Breast epithelium (tissue), 4 donors: ENCODE results near the gene CAVIN3. TPM values are rescaled to one million over a fixed set of nuclear protein-coding genes. Genes with fewer than 3 reads are reported as not detected.

ENCODE experiments used
- DNase-seq, 2 donors: peaks; one replicate each; pipeline ENCODE4 v3.0.0-alpha.2; 2019; ENCODE audit warnings: low spot score in 2 of 2
- H3K27ac ChIP-seq, 2 donors: fragments of 200-600 bp; sonication (generic) in 1 of 2; one replicate each; pipeline ENCODE4 v1.5.1; 2016 to 2019; ENCODE audit warnings: mild to moderate bottlenecking in 1 of 2
- H3K27me3 ChIP-seq, 2 donors: fragments of 200-600 bp; sonication (generic) in 1 of 2; one replicate each; pipeline versions ENCODE4 v1.5.1 to v1.6.0; 2017 to 2019; ENCODE audit warnings: control low read depth in 1 of 2, mild to moderate bottlenecking in 1 of 2
- H3K36me3 ChIP-seq: fragments of 200-600 bp; one replicate; pipeline ENCODE4 v1.5.1; 2019
- H3K4me1 ChIP-seq, 2 donors: fragments of 200-600 bp; sonication (generic); one replicate each; pipeline ENCODE4 v1.5.1; 2016 to 2019; ENCODE audit warnings: control low read depth in 1 of 2
- H3K4me3 ChIP-seq, 3 donors: fragments of 200-600 bp; sonication (generic); 1 replicate in 2 of 3; 2 replicates in 1 of 3; pipeline ENCODE4 v1.5.1; 2016 to 2019; ENCODE audit warnings: mild to moderate bottlenecking in 3 of 3, moderate library complexity in 2 of 3
- H3K9me3 ChIP-seq, 2 donors: fragments of 200-600 bp; sonication (generic) in 1 of 2; one replicate each; pipeline ENCODE4 v1.5.1; 2016 to 2019; ENCODE audit warnings: control low read depth in 1 of 2
- CTCF ChIP-seq, 3 donors: fragments of 450-650 bp; IDR thresholded peaks; one replicate each; pipeline ENCODE4 v1.5.1; 2016 to 2017; ENCODE audit warnings: antibody characterized with exemption in 3 of 3, mild to moderate bottlenecking in 3 of 3, moderate library complexity in 3 of 3
- POLR2A ChIP-seq: fragments of 450-650 bp; IDR thresholded peaks from one replicate; pipeline ENCODE4 v1.6.1; 2016; ENCODE audit warnings: antibody characterized with exemption, mild to moderate bottlenecking, moderate library complexity
- POLR2AphosphoS5 ChIP-seq, 3 donors: sonication (generic); formaldehyde crosslinking; IDR thresholded peaks; one replicate each; pipeline ENCODE4 v1.6.1; 2017; ENCODE audit warnings: antibody characterized with exemption in 3 of 3
- intact Hi-C: fragments of 100-400 bp; cut with DNase I; formaldehyde crosslinking; loops from one replicate; pipeline ENCODE4 v1.15.1; 2023; ENCODE audit warnings: low total_unique reads
- total RNA-seq, 3 donors: library from RNA; depleted of rRNA; stranded (reverse); fragments of >200 nt; gene quantifications; one replicate each; pipeline ENCODE4 v1.1.0, GENCODE V29; 2016

The CAVIN3 gene
- total RNA-seq, 3 donors from 2014 or later: 53.1 to 130 (median 78.3) TPM

GRCh38 chr11:6326985-6327384 is 6.7 kb upstream of the CAVIN3 start:
- no peak for DNase-seq
- no peak overlapping the region for H3K4me3 ChIP-seq
- no peaks in the 10 kb centered on the region for H3K36me3 ChIP-seq
- no peaks in the 10 kb centered on the region for H3K9me3 ChIP-seq
- no peaks in the 10 kb centered on the region for H3K27me3 ChIP-seq
- no peak overlapping the region for H3K27ac ChIP-seq
- H3K4me1 ChIP-seq: no peaks in the 10 kb centered on the region
- intact Hi-C loops: no loop called here
- TF ChIP-seq POLR2AphosphoS5 (IDR thresholded peaks at IDR 0.05) (peak in 1 of 3 donors; percentile 14), CTCF (IDR thresholded peaks at IDR 0.05) (no peak)

- DNase-seq: no peak
- Histone ChIP-seq H3K4me1 (no peaks in the 10 kb centered on the region), H3K27me3 (no peaks in the 10 kb centered on the region), H3K36me3 (no peaks in the 10 kb centered on the region), H3K9me3 (no peaks in the 10 kb centered on the region), H3K4me3 (no peak overlapping the region), H3K27ac (no peak overlapping the region)
- intact Hi-C loops: no loop called here
- no peak for TF ChIP-seq POLR2A
Measured at GRCh38 chr11:6326303-6326702, 6.0 kb upstream of the CAVIN3 start.

GRCh38 chr11:6323291-6323905 is 3.1 kb upstream of the CAVIN3 start:
- no peak for DNase-seq
- no peaks in the 10 kb centered on the region for H3K27me3 ChIP-seq
- TF ChIP-seq POLR2AphosphoS5 (IDR thresholded peaks at IDR 0.05): no peak

GRCh38 chr11:6321961-6322362 is 1.7 kb upstream of the CAVIN3 start:
- H3K4me1 ChIP-seq: no peaks in the 10 kb centered on the region
- no peaks in the 10 kb centered on the region for H3K36me3 ChIP-seq
- no peaks in the 10 kb centered on the region for H3K9me3 ChIP-seq
- intact Hi-C loops: no loop called here
- H3K27ac ChIP-seq: peak overlapping the region; percentile 91 to 94
- H3K27me3 ChIP-seq: no peaks in the 10 kb centered on the region
- H3K4me3 ChIP-seq: no peak overlapping the region
- DNase-seq: no peak
- TF ChIP-seq CTCF (IDR thresholded peaks at IDR 0.05) (no peak), POLR2AphosphoS5 (IDR thresholded peaks at IDR 0.05) (peak in 1 of 3 donors; percentile 3), POLR2A (no peak)

More at GRCh38 chr11:6323291-6323905, 3.1 kb upstream of the CAVIN3 start:
- intact Hi-C loops: no loop called here
- Histone ChIP-seq H3K4me1 (no peaks in the 10 kb centered on the region), H3K36me3 (no peaks in the 10 kb centered on the region), H3K9me3 (no peaks in the 10 kb centered on the region), H3K27ac (no peak overlapping the region), H3K4me3 (no peak overlapping the region)

GRCh38 chr11:6321356-6321755 is 1.1 kb upstream of the CAVIN3 start:
- H3K36me3 ChIP-seq: no peaks in the 10 kb centered on the region
- H3K27ac ChIP-seq: peak overlapping the region; percentile 91 to 94
- no peaks in the 10 kb centered on the region for H3K4me1 ChIP-seq
- DNase-seq: no peak
- TF ChIP-seq POLR2AphosphoS5 (IDR thresholded peaks at IDR 0.05) (no peak), CTCF (IDR thresholded peaks at IDR 0.05) (no peak), POLR2A (no peak)
- peak overlapping the region; percentile 60 to 71 (median 65) for H3K4me3 ChIP-seq
- intact Hi-C loops: no loop called here
- H3K9me3 ChIP-seq: no peaks in the 10 kb centered on the region
- no peaks in the 10 kb centered on the region for H3K27me3 ChIP-seq

GRCh38 chr11:6319704-6320410 is 444 bp downstream of the CAVIN3 start:
- intact Hi-C loops: no loop called here

More at GRCh38 chr11:6319704-6320410, 444 bp downstream of the CAVIN3 start:
- Histone ChIP-seq H3K9me3 (no peaks in the 10 kb centered on the region), H3K27ac (peak overlapping the region; percentile 91 to 94), H3K4me3 (peak overlapping the region; percentile 60 to 71 (median 65)), H3K36me3 (no peaks in the 10 kb centered on the region), H3K27me3 (no peaks in the 10 kb centered on the region), H3K4me1 (peaks cover 0 to 4% of the 10 kb centered on the region in 2 donors)
- peak; percentile 78 to 85 for DNase-seq
- TF ChIP-seq CTCF (IDR thresholded peaks at IDR 0.05) (no peak), POLR2AphosphoS5 (IDR thresholded peaks at IDR 0.05) (peak in 2 of 3 donors; percentile 42 to 43)
